CD14-positive monocyte (primary cell): ENCODE data around the gene LCN2. TPM values are rescaled to one million over a fixed set of nuclear protein-coding genes. Genes with fewer than 3 reads are reported as not detected.

ENCODE experiments used
- DNase-seq, 3 donors: peaks; one replicate each; pipeline ENCODE4 v3.0.0-alpha.2; 2011 to 2022
- H2AFZ ChIP-seq: 2 replicates; pipeline ENCODE4 v1.6.0; 2012; ENCODE audit warnings: mild to moderate bottlenecking, low read depth, low read length, inconsistent platforms; ENCODE audit not compliant: insufficient read depth, poor library complexity, severe bottlenecking
- H3K27ac ChIP-seq, 2 donors: 1 replicate in 1 of 2; 2 replicates in 1 of 2; pipeline ENCODE4 v1.5.1; 2012 to 2013; ENCODE audit warnings: low read length in 2 of 2, control low read depth in 1 of 2, inconsistent platforms in 1 of 2, low read depth in 1 of 2, mild to moderate bottlenecking in 1 of 2
- H3K27me3 ChIP-seq, 2 donors: one replicate each; pipeline versions ENCODE4 v1.6.0 to v1.6.1; 2011 to 2013; ENCODE audit warnings: low read length in 2 of 2; ENCODE audit not compliant: control insufficient read depth in 2 of 2, insufficient read depth in 2 of 2
- H3K36me3 ChIP-seq, 2 donors: replicated peaks in 1 of 2; 1 replicate in 1 of 2; 2 replicates in 1 of 2; pipeline versions ENCODE4 v1.5.1 to v1.6.1; 2012 to 2013; ENCODE audit warnings: low read length in 2 of 2, control low read depth in 1 of 2, inconsistent platforms in 1 of 2, mild to moderate bottlenecking in 1 of 2; ENCODE audit not compliant: insufficient read depth in 2 of 2, control insufficient read depth in 1 of 2
- H3K4me1 ChIP-seq, 2 donors: 1 replicate in 1 of 2; 2 replicates in 1 of 2; pipeline versions ENCODE4 v1.5.1 to v1.6.1; 2012 to 2013; ENCODE audit warnings: low read length in 2 of 2, control low read depth in 1 of 2, inconsistent platforms in 1 of 2, mild to moderate bottlenecking in 1 of 2, moderate library complexity in 1 of 2; ENCODE audit not compliant: insufficient read depth in 2 of 2, control insufficient read depth in 1 of 2
- H3K4me2 ChIP-seq: replicated peaks from 2 replicates; pipeline ENCODE3; 2012; ENCODE audit warnings: low read length, moderate library complexity, mild to moderate bottlenecking; ENCODE audit not compliant: poor library complexity, severe bottlenecking; ENCODE audit errors: extremely low read depth
- H3K4me3 ChIP-seq, 3 experiments: fragments of 200-600 bp in 1 of 3; sonication (generic) in 1 of 3; replicated peaks in 1 of 3; 1 replicate in 2 of 3; 2 replicates in 1 of 3; pipeline ENCODE4 v1.5.1; 2011 to 2013; ENCODE audit warnings: low read length in 3 of 3, mild to moderate bottlenecking in 3 of 3, control low read depth in 2 of 3, low read depth in 2 of 3, inconsistent platforms in 1 of 3, moderate library complexity in 1 of 3
- H3K79me2 ChIP-seq: 2 replicates; pipeline ENCODE4 v1.6.0; 2012; ENCODE audit warnings: mild to moderate bottlenecking, control low read depth, inconsistent platforms, low read length, moderate library complexity; ENCODE audit not compliant: insufficient read depth
- H3K9ac ChIP-seq: 2 replicates; pipeline ENCODE4 v1.6.0; 2017; ENCODE audit warnings: low read length, mild to moderate bottlenecking; ENCODE audit not compliant: insufficient read depth, poor library complexity, severe bottlenecking
- H3K9me3 ChIP-seq, 2 donors: replicated peaks in 1 of 2; 1 replicate in 1 of 2; 2 replicates in 1 of 2; pipeline versions ENCODE4 v1.5.1 to v1.6.1; 2012 to 2013; ENCODE audit warnings: low read length in 2 of 2, control low read depth in 1 of 2; ENCODE audit not compliant: control insufficient read depth in 1 of 2, insufficient read depth in 1 of 2
- H4K20me1 ChIP-seq: 2 replicates; pipeline ENCODE4 v1.6.0; 2012; ENCODE audit warnings: mild to moderate bottlenecking, low read length, control low read depth, moderate library complexity; ENCODE audit not compliant: insufficient read depth
- H3K27ac Mint-ChIP-seq, 7 donors: one replicate each; pipeline ENCODE4 v1.8.0; 2020; ENCODE audit warnings: mild to moderate bottlenecking in 7 of 7, mixed read lengths in 7 of 7, moderate library complexity in 6 of 7, inconsistent platforms in 2 of 7
- H3K27me3 Mint-ChIP-seq, 3 donors: one replicate each; pipeline ENCODE4 v1.8.0; 2021 to 2022; ENCODE audit warnings: low read depth in 3 of 3, mild to moderate bottlenecking in 3 of 3, mixed read lengths in 3 of 3, moderate library complexity in 3 of 3, inconsistent platforms in 1 of 3
- H3K36me3 Mint-ChIP-seq, 2 donors: one replicate each; pipeline ENCODE4 v1.8.0; 2020; ENCODE audit warnings: mixed read lengths in 2 of 2, inconsistent platforms in 1 of 2, mild to moderate bottlenecking in 1 of 2
- H3K4me1 Mint-ChIP-seq: one replicate; pipeline ENCODE4 v1.8.0; 2020; ENCODE audit warnings: mild to moderate bottlenecking, mixed read lengths
- H3K4me3 Mint-ChIP-seq, 2 donors: one replicate each; pipeline ENCODE4 v1.8.0; 2020; ENCODE audit warnings: mild to moderate bottlenecking in 2 of 2, mixed read lengths in 2 of 2, moderate library complexity in 1 of 2
- H3K9me3 Mint-ChIP-seq, 7 donors: one replicate each; pipeline ENCODE4 v1.8.0; 2020 to 2022; ENCODE audit warnings: mixed read lengths in 7 of 7, mild to moderate bottlenecking in 6 of 7, moderate library complexity in 6 of 7, inconsistent platforms in 2 of 7
- WGBS: methylation state at CpG from one replicate; pipeline ENCODE4 v1.1.5; 2013; ENCODE audit warnings: missing lambda C conversion rate; ENCODE audit not compliant: insufficient coverage; 5-methylcytosine and 5-hydroxymethylcytosine counted together
- intact Hi-C, 2 donors: fragments of 100-400 bp; cut with micrococcal nuclease; formaldehyde crosslinking; loops; one replicate each; pipeline versions ENCODE4 v1.15.0 to v1.15.1; 2023
- polyA plus RNA-seq, 3 donors: library from polyadenylated mRNA; depleted of rRNA in 1 of 3; unstranded in 2 of 3; stranded (reverse) in 1 of 3; fragments of 300-500 nt in 2 of 3; fragments of >200 nt in 1 of 3; fragmentation: Illumina TruSeq in 2 of 3; gene quantifications; 1 replicate in 2 of 3; 2 replicates in 1 of 3; pipeline ENCODE4 v1.2.3, GENCODE V29; 2012 to 2021
- TF ChIP-seq, protein P1 (sequence below): fragments of 200-600 bp; IDR thresholded peaks from one replicate; pipeline ENCODE4 v1.8.0; 2022; ENCODE audit warnings: antibody characterized with exemption, mild to moderate bottlenecking

LCN2 gene
- polyA plus RNA-seq, 3 donors: 0.83 TPM; not detected in 2

DNA sequence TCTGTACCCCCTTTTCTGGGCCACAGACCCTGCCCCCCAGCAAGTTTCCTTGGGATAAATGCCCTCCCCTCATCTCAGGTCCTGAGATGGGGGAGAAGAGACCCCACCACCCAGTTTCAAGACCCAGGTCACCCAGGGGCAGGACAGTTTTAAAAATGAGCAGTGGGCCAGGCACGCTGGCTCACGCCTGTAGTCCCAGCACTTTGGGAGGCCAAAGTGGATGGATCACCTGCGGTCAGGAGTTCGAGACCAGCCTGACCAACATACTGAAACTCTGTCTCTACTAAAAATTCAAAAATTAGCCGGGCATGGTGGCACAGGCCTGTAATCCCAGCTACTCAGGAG is 27.8 kb upstream of the LCN2 start:
- Mint-ChIP-seq H3K36me3 (peaks cover 35 to 56% of the 10 kb centered on the region in 2 donors), H3K9me3 (no peaks in the 10 kb centered on the region), H3K27ac (no peak overlapping the region), H3K4me3 (no peak overlapping the region), H3K4me1 (peaks cover 27% of the 10 kb centered on the region), H3K27me3 (peaks cover 2 to 6% (median 2%) of the 10 kb centered on the region in 3 donors)
- Histone ChIP-seq H3K9ac (no peak overlapping the region), H3K27me3 (no peaks in the 10 kb centered on the region), H3K4me1 (peaks cover 23 to 25% of the 10 kb centered on the region in 2 donors), H3K9me3 (no peaks in the 10 kb centered on the region), H3K4me2 (no peak overlapping the region), H3K79me2 (no peaks in the 10 kb centered on the region), H4K20me1 (peaks cover 23% of the 10 kb centered on the region), H3K27ac (no peak overlapping the region), H3K4me3 (no peak overlapping the region), H3K36me3 (peaks cover 34 to 44% of the 10 kb centered on the region in 2 donors), H2AFZ (no peak overlapping the region)
- 80% methylated on average over 1 of the region's 5 CpGs for WGBS
- no peak for DNase-seq
- intact Hi-C loops: no loop called here
- TF ChIP-seq, protein P1, sequence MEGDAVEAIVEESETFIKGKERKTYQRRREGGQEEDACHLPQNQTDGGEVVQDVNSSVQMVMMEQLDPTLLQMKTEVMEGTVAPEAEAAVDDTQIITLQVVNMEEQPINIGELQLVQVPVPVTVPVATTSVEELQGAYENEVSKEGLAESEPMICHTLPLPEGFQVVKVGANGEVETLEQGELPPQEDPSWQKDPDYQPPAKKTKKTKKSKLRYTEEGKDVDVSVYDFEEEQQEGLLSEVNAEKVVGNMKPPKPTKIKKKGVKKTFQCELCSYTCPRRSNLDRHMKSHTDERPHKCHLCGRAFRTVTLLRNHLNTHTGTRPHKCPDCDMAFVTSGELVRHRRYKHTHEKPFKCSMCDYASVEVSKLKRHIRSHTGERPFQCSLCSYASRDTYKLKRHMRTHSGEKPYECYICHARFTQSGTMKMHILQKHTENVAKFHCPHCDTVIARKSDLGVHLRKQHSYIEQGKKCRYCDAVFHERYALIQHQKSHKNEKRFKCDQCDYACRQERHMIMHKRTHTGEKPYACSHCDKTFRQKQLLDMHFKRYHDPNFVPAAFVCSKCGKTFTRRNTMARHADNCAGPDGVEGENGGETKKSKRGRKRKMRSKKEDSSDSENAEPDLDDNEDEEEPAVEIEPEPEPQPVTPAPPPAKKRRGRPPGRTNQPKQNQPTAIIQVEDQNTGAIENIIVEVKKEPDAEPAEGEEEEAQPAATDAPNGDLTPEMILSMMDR: no peak

DNA sequence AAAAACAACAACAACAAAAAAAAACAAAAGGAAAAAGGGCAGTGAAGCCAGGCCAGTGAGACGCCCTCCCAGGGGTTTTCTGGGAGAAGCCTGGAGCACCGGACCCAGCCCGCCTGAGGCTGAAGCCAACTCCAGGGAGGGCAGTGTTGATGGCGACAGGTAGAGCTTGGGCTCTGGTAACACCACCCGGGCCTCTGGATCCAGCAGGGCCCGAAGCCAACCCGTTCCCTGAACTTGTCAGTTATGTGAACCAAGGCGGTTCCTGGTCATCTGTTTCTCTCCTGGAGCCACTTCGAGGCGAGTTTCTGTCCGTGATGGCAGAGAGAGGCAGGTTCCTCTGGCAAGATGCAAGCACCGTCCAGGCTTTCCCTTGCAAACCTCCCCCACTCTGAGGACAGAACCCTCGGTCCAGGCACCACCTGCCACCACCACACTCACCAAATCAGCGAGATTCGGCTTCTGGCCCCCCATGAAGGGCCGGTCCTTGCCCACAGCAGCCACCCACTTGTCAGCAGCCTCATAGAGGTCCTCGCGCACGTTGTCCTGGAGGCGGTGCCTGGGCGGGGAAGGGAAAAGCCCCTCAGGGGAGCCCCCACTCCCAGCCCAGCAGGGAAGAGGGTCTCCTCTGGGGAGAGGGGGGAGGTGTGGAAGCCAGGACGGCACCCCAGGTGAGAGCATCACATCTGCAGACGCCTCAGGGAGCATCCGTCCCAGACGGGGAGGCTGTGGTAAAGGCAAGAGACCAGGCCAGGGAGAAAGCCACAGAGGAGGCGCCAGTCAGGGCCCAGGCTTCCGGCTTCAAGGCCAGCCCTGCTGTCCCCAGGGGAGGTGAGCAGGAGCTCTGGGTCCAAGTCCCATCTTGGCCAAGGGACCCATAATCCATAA is 27.1 kb upstream of the LCN2 start:
- Mint-ChIP-seq H3K4me3 (no peak overlapping the region), H3K27ac (no peak overlapping the region)
- intact Hi-C loops: no loop called here

More for the DNA sequence above, 27.1 kb upstream of the LCN2 start:
- H3K27ac ChIP-seq: no peak overlapping the region
- Mint-ChIP-seq H3K4me1 (peaks cover 32% of the 10 kb centered on the region), H3K27me3 (peaks cover 2 to 6% (median 4%) of the 10 kb centered on the region in 3 donors), H3K36me3 (peaks cover 35 to 54% of the 10 kb centered on the region in 2 donors), H3K9me3 (no peaks in the 10 kb centered on the region)
- no peak overlapping the region for H3K4me3 ChIP-seq
- H3K27me3 ChIP-seq: no peaks in the 10 kb centered on the region
- no peak for DNase-seq
- peaks cover 30 to 32% of the 10 kb centered on the region in 2 donors for H3K4me1 ChIP-seq
- H3K9ac ChIP-seq: no peak overlapping the region
- no peaks in the 10 kb centered on the region for H3K9me3 ChIP-seq
- TF ChIP-seq, protein P1: no peak
- peaks cover 1% of the 10 kb centered on the region for H3K79me2 ChIP-seq
- peaks cover 34 to 44% of the 10 kb centered on the region in 2 donors for H3K36me3 ChIP-seq
- H2AFZ ChIP-seq: no peak overlapping the region
- 90% methylated on average over 22 of the region's 27 CpGs for WGBS
- peaks cover 24% of the 10 kb centered on the region for H4K20me1 ChIP-seq
- no peak overlapping the region for H3K4me2 ChIP-seq
